Activated CD8-positive, alpha-beta T cell treated with anti-CD3 and anti-CD28 coated beads for 36 hours (primary cell): Measurements from ENCODE around the gene TJP2. TPM values are rescaled to one million over a fixed set of nuclear protein-coding genes. Genes with fewer than 3 reads are reported as not detected.

Experiments
- ATAC-seq: fragments of 200-7000 bp; cut with Tn5 transposase; one replicate; pipeline ENCODE4 v1.10.0; 2021; ENCODE audit warnings: mild to moderate bottlenecking, moderate library complexity
- CTCF ChIA-PET: fragments of 350-600 bp; sonication (Branson Sonifier 250); formaldehyde crosslinking; loops from one replicate; lab custom pipeline; 2021; ENCODE audit warnings: antibody characterized with exemption; lab: Charles Lee
- POLR2A ChIA-PET: fragments of 350-600 bp; sonication (Branson Sonifier 250); formaldehyde crosslinking; loops from one replicate; lab custom pipeline; 2021; ENCODE audit warnings: antibody characterized with exemption; lab: Charles Lee
- DNase-seq: peaks from one replicate; pipeline ENCODE4 v3.0.0-alpha.2; 2020
- H3K27ac Mint-ChIP-seq: one replicate; pipeline ENCODE4 v1.8.0; 2021; ENCODE audit warnings: mild to moderate bottlenecking, mixed read lengths
- H3K27me3 Mint-ChIP-seq: one replicate; pipeline ENCODE4 v1.8.0; 2021; ENCODE audit warnings: mixed read lengths
- H3K36me3 Mint-ChIP-seq: one replicate; pipeline ENCODE4 v1.8.0; 2021; ENCODE audit warnings: low read depth, mixed read lengths
- H3K4me1 Mint-ChIP-seq: one replicate; pipeline ENCODE4 v1.8.0; 2021; ENCODE audit warnings: low read depth, mixed read lengths
- H3K4me3 Mint-ChIP-seq: one replicate; pipeline ENCODE4 v1.8.0; 2021; ENCODE audit warnings: mild to moderate bottlenecking, moderate library complexity, mixed read lengths
- H3K9me3 Mint-ChIP-seq: one replicate; pipeline ENCODE4 v1.8.0; 2021; ENCODE audit warnings: mixed read lengths
- intact Hi-C: fragments of 100-400 bp; cut with micrococcal nuclease; formaldehyde crosslinking; loops from one replicate; pipeline ENCODE4 v1.10.0; 2022
- total RNA-seq, 2 experiments: library from RNA; stranded (reverse); gene quantifications; one replicate each; pipeline ENCODE4 v1.2.3, GENCODE V29; 2021
- TF ChIP-seq, protein P1 (sequence below): fragments of 200-600 bp; IDR thresholded peaks from one replicate; pipeline ENCODE4 v1.8.0; 2022; ENCODE audit warnings: antibody characterized with exemption, mild to moderate bottlenecking

Gene TJP2
- total RNA-seq, 2 experiments from 2014 or later: 3.7 to 3.9 TPM

GRCh38 chr9:69191231-69191630 lies 17.2 kb downstream of the TJP2 start:
- Mint-ChIP-seq H3K4me1 (peaks cover 11% of the 10 kb centered on the region), H3K9me3 (no peaks in the 10 kb centered on the region)
- POLR2A ChIA-PET: no interaction called here

GRCh38 chr9:69192214-69192613 lies 18.1 kb downstream of the TJP2 start:
- CTCF ChIA-PET: interaction anchor here (1.4 to 7.2 kb wide), 7 partner anchors 10 to 147 kb away, joined by 3 to 174 read pairs (median 11); no protein-coding TSS in a partner anchor
- TF ChIP-seq, protein P1, sequence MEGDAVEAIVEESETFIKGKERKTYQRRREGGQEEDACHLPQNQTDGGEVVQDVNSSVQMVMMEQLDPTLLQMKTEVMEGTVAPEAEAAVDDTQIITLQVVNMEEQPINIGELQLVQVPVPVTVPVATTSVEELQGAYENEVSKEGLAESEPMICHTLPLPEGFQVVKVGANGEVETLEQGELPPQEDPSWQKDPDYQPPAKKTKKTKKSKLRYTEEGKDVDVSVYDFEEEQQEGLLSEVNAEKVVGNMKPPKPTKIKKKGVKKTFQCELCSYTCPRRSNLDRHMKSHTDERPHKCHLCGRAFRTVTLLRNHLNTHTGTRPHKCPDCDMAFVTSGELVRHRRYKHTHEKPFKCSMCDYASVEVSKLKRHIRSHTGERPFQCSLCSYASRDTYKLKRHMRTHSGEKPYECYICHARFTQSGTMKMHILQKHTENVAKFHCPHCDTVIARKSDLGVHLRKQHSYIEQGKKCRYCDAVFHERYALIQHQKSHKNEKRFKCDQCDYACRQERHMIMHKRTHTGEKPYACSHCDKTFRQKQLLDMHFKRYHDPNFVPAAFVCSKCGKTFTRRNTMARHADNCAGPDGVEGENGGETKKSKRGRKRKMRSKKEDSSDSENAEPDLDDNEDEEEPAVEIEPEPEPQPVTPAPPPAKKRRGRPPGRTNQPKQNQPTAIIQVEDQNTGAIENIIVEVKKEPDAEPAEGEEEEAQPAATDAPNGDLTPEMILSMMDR: no peak
- no peak for ATAC-seq
- Mint-ChIP-seq H3K4me1 (peaks cover 4% of the 10 kb centered on the region), H3K4me3 (no peak overlapping the region), H3K36me3 (no peaks in the 10 kb centered on the region), H3K9me3 (no peaks in the 10 kb centered on the region), H3K27me3 (no peaks in the 10 kb centered on the region), H3K27ac (no peak overlapping the region)
- no peak for DNase-seq
- intact Hi-C loops: loop anchor here (5.0 to 10.0 kb wide), 2 partner anchors 57 to 155 kb away; partner anchors contain the start of gene FXN
- POLR2A ChIA-PET: interaction anchor here (0.7 kb wide), 1 partner anchor 218 kb away, joined by 5 read pairs; no protein-coding TSS in a partner anchor

More at GRCh38 chr9:69191231-69191630, 17.2 kb downstream of the TJP2 start:
- TF ChIP-seq, protein P1: no peak
- no peak for DNase-seq
- Mint-ChIP-seq H3K27ac (no peak overlapping the region), H3K36me3 (no peaks in the 10 kb centered on the region), H3K4me3 (no peak overlapping the region), H3K27me3 (no peaks in the 10 kb centered on the region)
- CTCF ChIA-PET: interaction anchor here (2.6 to 7.2 kb wide), 2 partner anchors 11 to 138 kb away, joined by 14 to 174 read pairs; no protein-coding TSS in a partner anchor
- no peak for ATAC-seq
- intact Hi-C loops: loop anchor here (5.0 to 10.0 kb wide), 2 partner anchors 56 to 154 kb away; partner anchors contain the start of gene FXN

- no peaks in the 10 kb centered on the region for H3K27me3 Mint-ChIP-seq
- intact Hi-C loops: loop anchor here (1.0 to 10.0 kb wide), 3 partner anchors 59 to 156 kb away; partner anchors contain the start of gene FXN
- H3K4me3 Mint-ChIP-seq: no peak overlapping the region
- no peak for ATAC-seq
- no peaks in the 10 kb centered on the region for H3K4me1 Mint-ChIP-seq
- H3K27ac Mint-ChIP-seq: no peak overlapping the region
- H3K36me3 Mint-ChIP-seq: no peaks in the 10 kb centered on the region
- DNase-seq: no peak
- ChIA-PET CTCF (interaction anchor here (0.6 to 7.2 kb wide), 32 partner anchors 8 to 163 kb away, joined by 3 to 174 read pairs (median 4); partner anchors contain the start of gene FXN), POLR2A (no interaction called here)
- TF ChIP-seq, protein P1: no peak
- H3K9me3 Mint-ChIP-seq: no peaks in the 10 kb centered on the region
These were observed 19.6 kb downstream of the TJP2 start for GRCh38 chr9:69193685-69194032.

- DNase-seq (no peak), ATAC-seq (no peak)
- no peaks in the 10 kb centered on the region for H3K36me3 Mint-ChIP-seq
- H3K4me1 Mint-ChIP-seq: peaks cover under 1% of the 10 kb centered on the region
- no peaks in the 10 kb centered on the region for H3K27me3 Mint-ChIP-seq
- TF ChIP-seq, protein P1: no peak
- no peaks in the 10 kb centered on the region for H3K9me3 Mint-ChIP-seq
- POLR2A ChIA-PET: no interaction called here
- no peak overlapping the region for H3K27ac Mint-ChIP-seq
- CTCF ChIA-PET: interaction anchor here (0.9 to 7.2 kb wide), 7 partner anchors 11 to 167 kb away, joined by 3 to 174 read pairs (median 9); partner anchors contain the start of gene FXN
- no peak overlapping the region for H3K4me3 Mint-ChIP-seq
- intact Hi-C loops: loop anchor here (5.0 to 10.0 kb wide), 2 partner anchors 60 to 158 kb away; partner anchors contain the start of gene FXN
These were observed 20.8 kb downstream of the TJP2 start for GRCh38 chr9:69194702-69195418.
